ENCODE data around the gene EYS.

The EYS gene

GRCh38 chr6:64213697-64214096, 1493.3 kb downstream of the EYS start:
- DNase-seq: no peak

GRCh38 chr6:64197246-64197645, 1509.8 kb downstream of the EYS start:
- no peak for DNase-seq

GRCh38 chr6:64186592-64186991, 1520.4 kb downstream of the EYS start:
- DNase-seq: no peak

DNA sequence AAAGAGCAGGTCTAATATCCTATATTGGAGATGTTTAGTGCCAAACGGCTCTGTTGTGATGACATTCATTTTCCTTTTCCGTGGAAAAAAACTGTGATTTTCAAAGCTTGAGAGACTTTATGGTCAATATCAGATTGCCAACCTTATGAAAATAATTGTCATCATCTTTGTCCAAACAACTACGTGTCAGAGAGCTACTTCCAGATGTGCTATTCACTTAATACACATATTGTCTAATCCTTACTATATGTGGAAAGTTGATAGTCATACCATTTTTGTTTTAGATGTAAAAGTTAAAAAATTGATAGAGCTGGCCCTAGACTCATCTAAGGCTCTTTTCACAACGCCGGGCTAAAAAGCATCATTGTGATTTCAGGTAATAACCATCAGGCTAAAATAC, 1521.4 kb downstream of the EYS start:
- DNase-seq: no peak

DNA sequence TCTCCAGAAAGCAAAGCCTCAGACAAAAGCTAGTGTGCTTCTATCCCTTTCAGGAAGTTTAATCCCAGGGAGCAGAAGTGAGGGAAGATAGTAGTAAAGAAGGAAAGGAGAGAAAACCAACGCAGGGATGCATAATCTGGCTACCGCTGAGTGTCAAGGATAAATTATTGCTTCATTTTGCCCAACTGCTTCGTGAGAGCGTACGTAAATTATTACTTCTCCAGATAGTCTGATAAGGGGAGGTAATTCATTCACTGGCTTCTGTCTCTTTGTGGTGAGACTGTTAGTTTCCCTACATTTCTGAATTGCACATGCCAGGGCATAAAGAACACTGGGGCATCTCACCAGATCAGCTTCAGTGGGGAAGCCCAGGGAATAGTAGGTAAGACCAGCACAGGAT, 1531.7 kb downstream of the EYS start:
- no peak for DNase-seq

- no peak for DNase-seq
These were observed 1536.7 kb downstream of the EYS start for GRCh38 chr6:64170316-64170715.

GRCh38 chr6:64160486-64160885, 1546.5 kb downstream of the EYS start:
- DNase-seq: no peak

GRCh38 chr6:64155063-64155462, 1552.0 kb downstream of the EYS start:
- DNase-seq: peak in 1 of 3 experiments; percentile 4

GRCh38 chr6:64146876-64147275, 1560.2 kb downstream of the EYS start:
- no peak for DNase-seq

GRCh38 chr6:64146094-64146493, 1560.9 kb downstream of the EYS start:
- DNase-seq: no peak

GRCh38 chr6:64145658-64146057, 1561.4 kb downstream of the EYS start:
- DNase-seq: no peak

DNA sequence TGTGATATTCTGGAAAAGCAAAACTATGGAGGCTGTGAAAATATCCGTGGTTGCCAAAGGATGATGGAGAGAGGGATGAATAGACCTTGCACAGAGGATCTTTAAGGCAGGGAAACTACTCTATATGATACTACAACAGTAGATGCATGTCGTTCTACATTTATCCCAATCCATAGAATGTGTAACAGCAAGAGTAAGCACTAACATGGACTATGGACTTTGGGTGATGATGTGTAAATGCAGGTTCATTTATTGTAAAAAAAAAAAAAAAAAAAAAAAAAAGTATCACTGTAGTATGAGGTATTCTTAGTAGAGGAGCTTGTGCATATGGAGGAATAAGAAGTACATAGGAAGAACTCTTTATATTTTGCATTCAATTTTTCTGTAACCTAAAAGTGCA, 1563.9 kb downstream of the EYS start:
- DNase-seq: no peak

DNA sequence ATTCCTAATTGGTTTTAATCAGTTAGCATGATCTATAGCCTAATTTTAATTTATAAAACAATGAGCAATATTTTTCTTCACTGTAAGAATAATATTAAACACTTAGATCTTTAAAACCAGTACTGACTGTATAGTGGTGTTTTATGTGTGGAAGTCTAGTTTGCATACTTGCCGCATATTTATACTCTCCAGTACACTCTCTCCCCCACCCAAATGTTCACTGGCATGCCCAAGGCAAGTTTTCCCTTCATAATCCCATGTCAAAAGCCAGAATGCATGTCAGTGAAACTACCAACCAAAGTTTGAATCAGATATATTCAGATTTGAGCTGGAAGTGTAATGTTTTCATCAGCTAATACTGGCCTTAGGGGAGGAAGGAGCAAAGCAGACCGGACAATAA, 1565.3 kb downstream of the EYS start:
- DNase-seq: no peak

DNA sequence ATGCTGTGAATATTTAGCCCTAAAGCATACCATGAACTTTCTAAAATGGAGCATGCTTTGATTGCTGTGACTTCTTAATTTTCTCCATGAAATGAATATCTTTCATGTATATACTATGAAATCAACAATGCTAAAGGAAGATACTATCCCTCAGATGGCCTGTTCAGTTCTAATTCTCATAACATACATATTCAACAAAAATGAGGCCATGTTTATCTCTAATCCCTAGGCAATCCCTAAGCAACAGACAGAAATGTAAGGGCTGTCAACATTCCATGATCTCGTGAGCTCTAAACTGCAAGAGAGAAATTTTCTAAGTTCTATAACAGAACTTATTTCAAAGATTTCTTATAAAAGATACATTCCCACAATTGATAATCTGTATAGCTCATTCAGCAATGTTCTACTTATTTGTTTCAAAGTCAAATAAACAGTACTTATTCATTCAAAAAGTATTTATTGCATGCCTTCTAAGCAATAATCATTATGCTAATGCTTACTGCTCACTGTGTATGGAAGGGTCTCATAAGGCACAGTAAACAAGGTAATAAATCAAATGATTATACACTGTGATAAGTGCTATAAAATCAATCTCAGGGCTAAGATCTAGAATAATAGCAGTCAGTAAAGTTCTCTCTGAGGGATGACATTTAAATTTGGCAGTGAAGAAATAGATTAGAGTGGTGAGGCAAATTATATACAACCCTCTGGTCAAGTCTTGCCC, 1578.6 kb downstream of the EYS start:
- DNase-seq: peak in 1 of 3 experiments; percentile 33

DNA sequence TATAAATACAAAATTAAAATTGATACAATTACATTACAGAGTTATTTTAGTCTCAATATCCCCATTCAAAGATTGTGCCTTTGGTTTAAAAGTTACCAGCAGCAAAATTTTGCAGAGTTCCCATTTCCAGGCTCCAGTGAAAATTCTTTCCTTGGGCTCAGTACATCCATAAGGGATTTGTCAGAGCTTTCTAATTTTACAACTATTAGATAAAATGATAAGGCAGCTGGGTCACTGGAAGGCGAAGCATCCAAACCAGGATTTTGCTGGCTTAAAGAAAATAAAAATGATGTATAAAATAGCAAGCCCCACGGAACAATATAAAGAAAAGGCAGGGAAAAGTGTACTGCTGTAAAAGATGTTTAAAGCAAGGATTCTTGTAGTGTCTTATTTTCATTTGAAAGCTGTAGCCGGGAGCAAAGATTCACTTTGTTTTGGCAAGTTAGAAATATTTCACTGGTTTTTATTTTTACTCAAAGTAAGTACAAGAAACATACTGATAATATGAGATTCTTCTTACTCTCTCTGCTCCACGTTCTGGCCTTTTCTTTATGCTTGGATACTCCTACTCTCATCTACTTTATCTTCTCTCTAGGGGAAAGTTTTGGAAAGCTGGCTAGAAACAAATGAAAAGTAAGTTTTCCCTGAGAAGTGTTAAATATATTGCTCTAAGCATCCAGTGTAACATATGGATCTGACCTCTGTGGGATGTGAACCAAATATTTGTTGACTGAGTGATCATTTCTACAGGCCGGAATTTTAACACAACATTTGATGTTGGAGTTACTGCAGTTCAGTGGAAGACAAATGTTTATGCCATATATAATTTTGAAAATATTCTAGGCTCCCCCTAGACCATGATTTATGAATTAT, 1583.0 kb downstream of the EYS start:
- DNase-seq: no peak

DNA sequence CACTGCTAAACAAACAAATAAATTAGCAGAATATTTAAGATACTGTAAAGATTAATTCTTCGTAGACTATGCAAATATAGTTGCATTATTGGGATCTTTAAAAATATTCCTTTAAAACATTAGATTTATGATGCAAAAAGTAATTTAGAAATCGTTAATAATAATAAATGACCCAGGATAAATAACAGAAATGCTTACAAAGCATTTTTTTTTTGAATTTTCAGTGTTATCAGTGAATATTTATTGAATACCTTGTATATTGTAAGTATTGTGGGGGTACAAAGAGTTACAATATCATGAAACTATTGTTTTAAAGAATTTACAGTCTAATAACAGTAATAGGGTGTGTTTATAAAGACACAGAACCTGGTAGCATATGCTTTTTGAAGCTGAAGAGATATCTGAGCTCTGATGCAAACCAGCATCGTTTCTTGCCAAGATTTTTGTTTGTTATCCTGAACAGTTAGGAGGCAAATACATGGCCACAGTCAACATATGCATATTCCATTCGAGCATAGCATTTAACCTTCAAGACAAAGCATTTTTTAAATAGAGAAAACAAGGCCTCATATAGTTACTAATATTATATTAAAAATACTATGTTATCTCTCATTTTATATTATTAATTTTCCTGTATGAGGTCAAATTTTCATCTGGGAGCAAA, 1584.2 kb downstream of the EYS start:
- DNase-seq: no peak

DNA sequence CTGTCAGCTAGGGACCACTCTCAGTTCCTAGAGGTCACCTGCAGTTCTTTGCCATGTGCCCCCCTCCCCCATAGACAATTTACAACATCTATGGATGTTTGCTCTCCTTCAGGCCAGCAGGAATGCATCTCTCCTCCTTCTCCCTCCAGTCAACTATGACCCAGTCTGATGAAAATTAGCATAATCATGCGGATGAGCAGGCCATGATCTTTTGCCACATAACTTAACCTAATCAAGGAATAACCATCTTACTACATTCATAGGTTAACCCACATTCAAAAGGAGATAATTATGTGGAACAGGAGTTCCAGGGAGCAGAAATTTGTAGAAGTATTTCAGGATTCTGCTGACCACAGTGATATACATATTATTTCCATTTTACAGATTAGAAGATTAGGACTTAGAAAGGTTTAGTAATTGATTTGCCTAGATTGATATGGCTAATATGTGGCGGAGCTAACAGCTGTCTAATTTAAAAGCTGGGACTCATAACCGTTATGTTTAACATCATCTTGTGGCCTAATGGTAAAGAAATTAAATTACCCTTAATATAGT, 1585.9 kb downstream of the EYS start:
- DNase-seq: no peak

- DNase-seq: no peak
These were observed 1593.3 kb downstream of the EYS start for GRCh38 chr6:64113704-64114103.

DNA sequence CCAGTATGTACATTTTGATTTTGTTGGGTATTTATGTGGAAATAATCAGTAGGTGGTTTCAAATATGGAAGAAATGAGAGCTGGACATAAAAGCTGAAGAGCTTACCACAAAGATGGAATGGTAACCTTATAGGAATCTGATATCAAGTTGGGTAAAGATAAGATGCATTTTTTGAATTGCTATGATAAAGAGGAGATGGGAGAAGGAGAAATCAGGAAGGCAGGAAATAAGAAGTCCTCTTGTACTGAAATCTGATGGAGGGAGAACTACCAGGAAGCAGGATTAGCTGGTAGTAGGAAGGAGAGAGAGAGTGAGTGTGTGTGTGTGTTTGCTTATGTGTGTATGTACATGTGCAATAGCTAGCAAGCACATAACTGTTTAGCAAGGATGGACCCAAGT, 1603.0 kb downstream of the EYS start:
- DNase-seq: no peak

- DNase-seq: no peak
These were observed 1603.5 kb downstream of the EYS start for GRCh38 chr6:64103480-64103879.

GRCh38 chr6:64100702-64101303, 1606.2 kb downstream of the EYS start:
- DNase-seq: no peak

DNA sequence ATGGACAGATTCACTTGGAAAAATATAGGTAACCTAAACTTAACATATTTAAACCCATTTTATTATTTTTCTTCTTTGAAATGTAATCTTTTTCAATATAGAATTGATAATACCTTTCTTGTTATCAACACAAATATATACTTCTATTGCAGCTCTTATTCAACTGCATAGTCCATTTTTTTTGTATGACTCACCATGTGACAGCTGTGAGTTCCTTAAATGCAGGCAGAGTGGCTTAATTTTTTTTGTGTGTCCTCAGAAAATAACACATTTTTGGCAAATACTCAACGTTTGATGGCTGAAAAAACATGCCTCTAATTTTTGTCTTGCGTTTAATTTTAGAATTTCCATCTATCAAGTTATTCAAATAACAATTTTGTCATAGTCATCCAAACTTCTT, 1616.7 kb downstream of the EYS start:
- no peak for DNase-seq

GRCh38 chr6:64085126-64085525, 1621.9 kb downstream of the EYS start:
- no peak for DNase-seq
